Right lung (tissue), 10 donors: ENCODE results near the gene OR8K5. TPM values are rescaled to one million over a fixed set of nuclear protein-coding genes. Genes with fewer than 3 reads are reported as not detected.
"Not testable (repeated sequence)": the region's sequence is repeated elsewhere in the genome, so short reads cannot be mapped to it uniquely, and the experiment has no call there.

Source experiments
- DNase-seq, 2 donors: peaks; one replicate each; pipeline ENCODE4 v3.0.0-alpha.2; 2013
- long read RNA-seq, 8 donors: transcript quantifications; one replicate each; lab custom pipeline, GENCODE V29; 2026
- polyA plus RNA-seq, 5 donors: library from polyadenylated mRNA; unstranded; fragments of 120-200 nt; gene quantifications; one replicate each; pipeline versions ENCODE4 v1.2.1 to v1.2.3, GENCODE V29; 2013; ENCODE audit warnings: inconsistent platforms in 1 of 5, low replicate concordance in 1 of 5; ENCODE audit not compliant: insufficient read length in 5 of 5, insufficient read depth in 1 of 5

The OR8K5 gene
- polyA plus RNA-seq, result not detected
- long read RNA-seq, donor 1, result 0 reads
- long read RNA-seq, donor 2, result 0 reads
- long read RNA-seq, donor 3, result 0 reads
- long read RNA-seq, donor 4, result 0 reads
- long read RNA-seq, donor 5, result 0 reads
- long read RNA-seq, donor 6, result 0 reads
- long read RNA-seq, donor 7, result 0 reads
- long read RNA-seq, donor 8, result 0 reads

- DNase-seq, result no peak
Observed at GRCh38 chr11:56160217-56160616, at the start of gene OR8K5. TSS of gene OR8K5 (minus strand) at chr11:56160317. CDS start at chr11:56160317, 0 bp downstream.

DNA sequence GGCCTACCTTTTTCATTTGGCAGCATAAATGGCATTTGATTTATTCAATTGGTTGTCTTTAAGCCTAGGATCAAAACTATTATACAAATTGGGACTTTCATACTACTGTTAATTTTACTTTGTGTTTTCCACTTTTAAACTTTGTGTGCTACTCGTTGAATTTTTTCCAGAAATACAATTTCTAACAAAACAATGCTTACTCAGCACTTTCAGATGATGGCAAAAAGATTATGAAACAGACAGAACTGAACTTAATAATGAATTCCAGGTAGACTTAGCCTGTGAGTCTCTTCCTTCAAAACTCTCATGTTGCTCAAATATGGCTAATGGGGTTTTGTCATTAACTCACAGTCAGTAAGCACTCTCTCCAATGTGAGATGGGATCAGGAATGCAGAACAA, 47.7 kb upstream of the OR8K5 start:
- no peak for DNase-seq

- DNase-seq, result no peak
Observed at GRCh38 chr11:56197367-56197766, 37.2 kb upstream of the OR8K5 start.

DNA sequence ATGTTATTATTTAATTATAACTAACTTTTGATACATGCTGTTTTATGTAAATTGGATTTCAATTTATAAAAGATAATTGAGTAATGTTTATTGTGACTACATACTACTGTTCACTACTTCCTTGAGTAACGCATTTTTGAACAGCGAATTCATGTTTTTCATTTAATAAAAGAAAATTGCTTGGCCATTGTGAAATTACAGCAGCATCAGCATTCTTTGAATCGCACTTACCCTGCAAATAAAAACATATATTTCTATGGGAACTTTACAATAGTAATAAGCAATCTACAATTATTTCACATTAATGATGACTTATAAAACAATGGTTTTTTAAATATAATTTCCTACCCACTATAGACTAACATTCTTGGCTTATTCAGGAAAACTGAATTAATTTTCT, 36.6 kb upstream of the OR8K5 start:
- DNase-seq, result no peak

GRCh38 chr11:56188602-56189001, 28.5 kb upstream of the OR8K5 start:
- no peak for DNase-seq

- no peak for DNase-seq
Observed at GRCh38 chr11:56183459-56183858, 23.3 kb upstream of the OR8K5 start.

- no peak for DNase-seq
Observed at GRCh38 chr11:56176318-56176717, 16.2 kb upstream of the OR8K5 start, which contains the start of gene OR5J2. TSS of gene OR5J2 (plus strand) at chr11:56176618. CDS start at chr11:56176618, 0 bp downstream.

GRCh38 chr11:56172256-56172830, 12.2 kb upstream of the OR8K5 start:
- DNase-seq, result no peak

DNA sequence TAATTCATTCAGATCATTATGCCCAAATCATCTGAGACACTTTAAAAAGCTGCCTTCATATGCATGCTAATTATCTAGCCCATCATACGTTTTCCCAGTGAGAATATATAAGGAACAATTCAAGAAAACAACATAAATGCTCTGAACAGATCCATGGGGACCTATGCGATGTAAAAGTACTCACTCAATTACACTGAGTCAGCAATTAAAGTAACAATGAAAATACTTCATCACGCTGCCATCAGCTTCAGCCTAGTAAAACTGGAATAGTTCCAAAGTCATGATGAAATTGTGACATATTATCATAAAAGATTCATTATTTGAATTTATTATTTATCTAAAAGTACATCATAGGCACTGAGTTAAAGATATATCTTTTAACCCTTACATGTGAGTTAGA, 3.7 kb upstream of the OR8K5 start:
- no peak for DNase-seq

DNA sequence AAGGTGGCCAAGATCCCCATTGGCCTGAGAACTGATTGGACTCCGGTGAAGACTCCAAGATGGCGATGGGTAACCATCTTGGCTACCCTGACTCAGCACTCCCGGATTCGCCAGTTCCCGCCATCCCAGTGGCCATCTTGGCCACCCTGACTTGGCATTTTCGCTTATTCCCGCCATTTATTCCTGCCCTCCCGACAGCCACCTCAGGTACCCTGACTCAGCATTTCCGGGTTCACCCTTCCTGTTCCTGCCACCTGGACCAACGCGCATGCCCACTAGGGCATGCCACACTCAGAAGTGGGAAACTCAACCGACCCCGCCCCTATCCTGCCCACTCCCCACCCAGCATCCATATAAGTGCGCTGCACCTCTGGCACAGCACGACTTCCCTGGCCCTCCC, 7.8 kb downstream of the OR8K5 start:
- no peak for DNase-seq

- DNase-seq, result no peak
Observed at GRCh38 chr11:56151376-56151775, 8.7 kb downstream of the OR8K5 start.

- DNase-seq, result not testable (repeated sequence)
Observed at GRCh38 chr11:56143681-56144080, 16.4 kb downstream of the OR8K5 start.

- DNase-seq, result no peak
Observed at GRCh38 chr11:56140151-56140661, 19.9 kb downstream of the OR8K5 start, which contains the start of gene OR8J3. TSS of gene OR8J3 (minus strand) at chr11:56140201. CDS start at chr11:56137718, 2,483 bp downstream.

- DNase-seq, result no peak
Observed at GRCh38 chr11:56122073-56122472, 38.0 kb downstream of the OR8K5 start, which contains the start of gene OR8H3. TSS of gene OR8H3 (plus strand) at chr11:56122373. CDS start at chr11:56122373, 0 bp downstream.

Other genes starting within 250 kb of the OR8K5 start
- not detected for gene OR5W2, start 245.7 kb downstream of the OR8K5 start, polyA plus RNA-seq
- not detected for gene OR5I1, start 223.9 kb downstream of the OR8K5 start, polyA plus RNA-seq
- not detected for gene OR10AG1, start 190.4 kb downstream of the OR8K5 start, polyA plus RNA-seq
- not detected for gene OR5F1, start 165.7 kb downstream of the OR8K5 start, polyA plus RNA-seq
- gene OR5AS1, start 132.7 kb downstream of the OR8K5 start, polyA plus RNA-seq, result under 1 TPM; 0.04 to 0.08 (median 0.06) TPM
- not detected for gene OR8I2, start 67.0 kb downstream of the OR8K5 start, polyA plus RNA-seq
- gene OR8H2, start 56.6 kb downstream of the OR8K5 start, polyA plus RNA-seq, result not detected
- not detected for gene OR8H3, start 37.9 kb downstream of the OR8K5 start, polyA plus RNA-seq
- gene OR8J3, start 20.1 kb downstream of the OR8K5 start, polyA plus RNA-seq, result not detected
- not detected for gene OR5J2, start 16.3 kb upstream of the OR8K5 start, polyA plus RNA-seq
- gene OR5T2, start 73.9 kb upstream of the OR8K5 start, polyA plus RNA-seq, result not detected
- gene OR5T3, start 91.9 kb upstream of the OR8K5 start, polyA plus RNA-seq, result not detected
- not detected for gene OR5T1, start 113.8 kb upstream of the OR8K5 start, polyA plus RNA-seq
- gene OR8H1, start 131.9 kb upstream of the OR8K5 start, polyA plus RNA-seq, result under 1 TPM in 1 of 5 donors, not detected in 4; 0.04 TPM
- not detected for gene OR8K3, start 154.8 kb upstream of the OR8K5 start, polyA plus RNA-seq
- gene OR8K1, start 185.7 kb upstream of the OR8K5 start, polyA plus RNA-seq, result not detected
- gene OR8J1, start 194.0 kb upstream of the OR8K5 start, polyA plus RNA-seq, result not detected
- gene OR8U1, start 215.3 kb upstream of the OR8K5 start, polyA plus RNA-seq, result not detected